AG04450 (cell line): ENCODE data around the gene MET. TPM values are rescaled to one million over a fixed set of nuclear protein-coding genes. Genes with fewer than 3 reads are reported as not detected.
"Not testable (repeated sequence)": the region's sequence is repeated elsewhere in the genome, so short reads cannot be mapped to it uniquely, and the experiment has no call there.

Source experiments
- CTCF ChIA-PET: fragments of 300-600, 350-600 bp; formaldehyde crosslinking; extraction: SDS; loops from one replicate; lab custom pipeline; 2022; ENCODE audit warnings: antibody characterized with exemption, inconsistent platforms; lab: Charles Lee
- POLR2A ChIA-PET: fragments of 350-600 bp; formaldehyde crosslinking; extraction: SDS; loops from one replicate; lab custom pipeline; 2021; ENCODE audit warnings: antibody characterized with exemption, inconsistent platforms; lab: Yijun Ruan, JAX
- DNase-seq: peaks from one replicate; pipeline ENCODE4 v3.0.0-alpha.2; 2011; ENCODE audit warnings: low read depth, low spot score
- H3K27ac ChIP-seq: one replicate; pipeline ENCODE4 v1.5.1; 2012; ENCODE audit warnings: low read depth, low read length, control low read depth
- H3K27me3 ChIP-seq: one replicate; pipeline ENCODE4 v1.6.0; 2012; ENCODE audit warnings: low read length; ENCODE audit not compliant: control insufficient read depth, insufficient read depth
- H3K4me3 ChIP-seq: 2 replicates; pipeline ENCODE4 v1.5.1; 2011; ENCODE audit warnings: mild to moderate bottlenecking, low read depth, low read length, control low read depth
- H3K9me3 ChIP-seq: 2 replicates; pipeline ENCODE4 v1.5.1; 2012; ENCODE audit warnings: low read length; ENCODE audit not compliant: control insufficient read depth, insufficient read depth
- CTCF ChIP-seq: IDR thresholded peaks from 2 replicates; pipeline ENCODE4 v1.5.1; 2011; ENCODE audit warnings: low read depth, low read length, control low read depth, inconsistent platforms
- polyA plus RNA-seq: library from polyadenylated mRNA; depleted of rRNA; stranded (reverse); fragments of >200 nt; gene quantifications from 2 replicates; pipeline ENCODE4 v1.2.3, GENCODE V29; 2011

MET gene
- polyA plus RNA-seq, 1 experiment, result 20.8 TPM

DNA sequence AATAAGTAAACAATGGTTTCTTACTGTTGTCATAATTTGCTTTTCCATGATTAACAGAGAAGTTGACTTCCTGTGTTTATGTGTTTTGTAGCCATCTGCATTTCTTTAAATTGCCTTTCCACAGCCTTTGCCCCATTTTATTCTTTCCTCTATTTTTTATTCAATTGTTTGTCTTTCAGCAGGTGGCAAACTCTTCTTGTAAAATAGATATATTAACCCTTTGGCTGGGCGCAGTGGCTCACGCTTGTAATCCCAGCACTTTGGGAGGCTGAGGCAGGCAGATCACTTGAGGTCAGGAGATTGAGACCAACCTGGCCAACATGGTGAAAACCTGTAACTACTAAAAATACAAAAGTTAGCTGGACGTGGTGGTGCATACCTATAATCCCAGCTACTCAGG, 139.8 kb downstream of the MET start:
- no peak for TF ChIP-seq CTCF
- Histone ChIP-seq H3K4me3 (no peak overlapping the region), H3K9me3 (no peaks in the 10 kb centered on the region), H3K27me3 (no peaks in the 10 kb centered on the region), H3K27ac (no peak overlapping the region)
- ChIA-PET CTCF (interaction anchor here (0.7 to 9.7 kb wide), 3 partner anchors 219 to 631 kb away, joined by 3 to 230 read pairs (median 11); no protein-coding TSS in a partner anchor), POLR2A (no interaction called here)
- DNase-seq, result no peak

- H3K27me3 ChIP-seq, result no peaks in the 10 kb centered on the region
- no peak overlapping the region for H3K4me3 ChIP-seq
- TF ChIP-seq CTCF, result no peak
- H3K27ac ChIP-seq, result no peak overlapping the region
- no peak for DNase-seq
- ChIA-PET CTCF (interaction anchor here (0.7 to 3.0 kb wide), 2 partner anchors 10 to 222 kb away, joined by 3 to 22 read pairs; no protein-coding TSS in a partner anchor), POLR2A (no interaction called here)
- H3K9me3 ChIP-seq, result no peaks in the 10 kb centered on the region
These were observed 140.9 kb downstream of the MET start for GRCh38 chr7:116812860-116813259.

GRCh38 chr7:116813371-116813770, 141.4 kb downstream of the MET start:
- H3K4me3 ChIP-seq, H3K9me3 ChIP-seq, POLR2A ChIA-PET, H3K27me3 ChIP-seq, DNase-seq, H3K27ac ChIP-seq: not testable (repeated sequence)
- CTCF ChIA-PET, result interaction anchor here (0.7 to 3.0 kb wide), 2 partner anchors 10 to 222 kb away, joined by 3 to 22 read pairs; no protein-coding TSS in a partner anchor

DNA sequence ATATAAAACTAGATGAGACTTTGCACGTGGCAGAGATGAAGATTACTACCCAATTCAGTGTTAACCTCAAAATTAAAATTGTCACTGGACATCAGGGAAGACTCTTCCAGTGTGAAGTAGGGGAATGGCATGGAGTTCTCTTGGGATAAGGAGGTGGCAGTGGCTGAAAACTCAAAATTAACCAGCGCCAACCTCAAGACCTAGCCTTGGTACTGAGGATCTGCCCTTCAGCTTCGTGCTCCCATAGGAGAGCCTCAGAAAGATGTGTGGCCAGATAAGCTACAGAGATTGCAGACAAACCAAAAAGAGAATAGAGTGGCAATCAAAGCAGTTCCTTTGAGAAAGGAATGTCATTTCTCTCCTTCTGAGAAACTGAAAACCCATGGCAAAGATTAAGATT, 143.0 kb downstream of the MET start:
- Histone ChIP-seq H3K27me3 (no peaks in the 10 kb centered on the region), H3K4me3 (no peak overlapping the region), H3K9me3 (no peaks in the 10 kb centered on the region), H3K27ac (no peak overlapping the region)
- ChIA-PET POLR2A (no interaction called here), CTCF (interaction anchor here (0.9 to 3.0 kb wide), 2 partner anchors 213 to 224 kb away, joined by 3 to 22 read pairs; no protein-coding TSS in a partner anchor)
- DNase-seq, result no peak
- no peak for TF ChIP-seq CTCF

DNA sequence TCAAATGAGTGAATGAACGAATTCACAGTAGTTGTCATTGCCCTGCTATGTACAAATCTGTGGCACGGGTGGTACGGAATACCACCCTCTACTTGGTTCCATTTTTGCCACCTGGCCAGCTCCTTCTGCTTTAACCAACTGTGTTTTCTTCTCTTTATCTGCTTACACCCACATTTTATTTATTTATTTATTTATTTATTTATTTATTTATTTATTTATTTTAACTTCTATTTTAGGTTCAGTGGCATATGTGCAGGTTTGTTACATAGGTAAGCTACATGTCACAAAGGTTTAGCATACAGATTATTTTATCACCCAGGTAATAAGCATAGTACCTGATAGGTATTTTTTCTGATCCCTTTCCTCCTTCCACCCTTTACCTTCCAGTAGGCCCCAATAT, 148.2 kb downstream of the MET start:
- H3K27me3 ChIP-seq, result no peaks in the 10 kb centered on the region

DNA sequence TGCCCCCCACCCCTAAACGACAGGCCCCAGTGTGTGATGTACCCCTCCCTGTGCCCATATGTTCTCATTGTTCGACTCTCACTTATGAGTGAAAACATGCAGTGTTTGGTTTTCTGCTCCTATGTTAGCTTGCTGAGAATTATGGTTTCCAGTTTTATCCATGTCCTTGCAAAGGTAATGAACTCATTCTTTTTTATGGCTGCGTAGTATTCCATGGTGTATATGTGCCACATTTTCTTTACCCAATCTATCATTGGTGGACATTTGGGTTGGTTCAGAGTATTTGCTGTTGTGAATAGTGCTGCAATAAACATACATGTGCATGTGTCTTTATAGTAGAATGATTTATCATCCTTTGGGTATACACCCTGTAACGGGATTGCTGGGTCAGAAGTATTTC, 149.7 kb downstream of the MET start:
- H3K9me3 ChIP-seq, H3K27ac ChIP-seq, H3K4me3 ChIP-seq, CTCF ChIA-PET, DNase-seq, H3K27me3 ChIP-seq, POLR2A ChIA-PET: not testable (repeated sequence)

More for the DNA sequence above, 148.2 kb downstream of the MET start:
- no peak for TF ChIP-seq CTCF
- no peak for DNase-seq
- no peaks in the 10 kb centered on the region for H3K9me3 ChIP-seq
- H3K4me3 ChIP-seq, result no peak overlapping the region
- ChIA-PET CTCF (interaction anchor here (0.6 to 0.7 kb wide), 3 partner anchors 15 to 261 kb away, joined by 3 read pairs; no protein-coding TSS in a partner anchor), POLR2A (no interaction called here)
- H3K27ac ChIP-seq, result no peak overlapping the region
